ENCODE results near the gene MN1. TPM values are rescaled to one million over a fixed set of nuclear protein-coding genes. Genes with fewer than 3 reads are reported as not detected.
A peak's percentile ranks its signal among the peaks of the same experiment; 100 is the strongest.

MN1 gene
- polyA plus RNA-seq, 2 of the 4 experiments (the other 2 are of a cell fraction), result 0.59 to 2.4 TPM

GRCh38 chr22:27724157-27724556 lies 77.4 kb downstream of the MN1 start:
- no peaks in the 10 kb centered on the region for H3K9me3 ChIP-seq
- H3K27ac ChIP-seq, result no peak overlapping the region
- no peak overlapping the region for H3K4me3 ChIP-seq
- no peak overlapping the region for H3K4me2 ChIP-seq
- ATAC-seq (no peak), DNase-seq (ENCODE audit: low read depth in 1 of 2, low spot score in 1 of 2) (no peak), FAIRE-seq (no peak)
- ChIA-PET POLR2A (no interaction called here), CTCF (interaction anchor here (0.8 to 1.6 kb wide), 2 partner anchors 9 to 25 kb away, joined by 3 to 5 read pairs; no protein-coding TSS in a partner anchor)
- no peak for TF ChIP-seq CBX2 (IDR thresholded peaks at IDR 0.05; ENCODE audit: borderline replicate concordance, low read depth)
- no peak for TF ChIP-seq EHMT2 (IDR thresholded peaks at IDR 0.05; ENCODE audit: low read depth)
- no peak for TF ChIP-seq SMC3 (IDR thresholded peaks at IDR 0.05)
- TF ChIP-seq JUNB (IDR thresholded peaks at IDR 0.05), result no peak
- TF ChIP-seq CEBPB (IDR thresholded peaks at IDR 0.05), result no peak
- no peak for TF ChIP-seq NPAS2 (CRISPR knock-in tag; IDR thresholded peaks at IDR 0.05; ENCODE audit: borderline replicate concordance)
- H3K4me1 ChIP-seq, result peaks cover 34% of the 10 kb centered on the region
- 35% methylated on average over 1 of the region's 1 CpG for WGBS (ENCODE audit: missing lambda C conversion rate)

- no peak for FAIRE-seq
- WGBS (ENCODE audit: missing lambda C conversion rate), result 91% methylated on average over 2 of the region's 2 CpGs
- TF ChIP-seq BHLHE40 (IDR thresholded peaks at IDR 0.05; ENCODE audit: low read depth, low read length) (no peak), PBX3 (IDR thresholded peaks at IDR 0.05) (no peak), BCL3 (IDR thresholded peaks at IDR 0.05) (no peak), REST (IDR thresholded peaks at IDR 0.05) (no peak), HOXB13 (CRISPR knock-in tag; IDR thresholded peaks at IDR 0.05; ENCODE audit: low read depth) (no peak), MAZ (IDR thresholded peaks at IDR 0.05; ENCODE audit: borderline replicate concordance, low read depth, low read length) (no peak)
- no peak overlapping the region for H3K4me3 ChIP-seq
- no peak for ATAC-seq
- H3K4me2 ChIP-seq, result no peak overlapping the region
- no peak for DNase-seq (ENCODE audit: low read depth in 1 of 2, low spot score in 1 of 2)
- peaks cover 34% of the 10 kb centered on the region for H3K4me1 ChIP-seq
- no peak overlapping the region for H3K27ac ChIP-seq
- CTCF ChIA-PET, result interaction anchor here (1.1 to 1.6 kb wide), 3 partner anchors 8 to 55 kb away, joined by 3 to 5 read pairs (median 3); no protein-coding TSS in a partner anchor
- POLR2A ChIA-PET, result no interaction called here
- no peaks in the 10 kb centered on the region for H3K9me3 ChIP-seq
Observed at GRCh38 chr22:27723708-27724107, 77.8 kb downstream of the MN1 start.

- Histone ChIP-seq H3K9me3 (no peaks in the 10 kb centered on the region), H3K4me2 (no peak overlapping the region), H3K4me1 (peaks cover 36% of the 10 kb centered on the region), H3K27ac (no peak overlapping the region), H3K4me3 (no peak overlapping the region)
- ATAC-seq (no peak), FAIRE-seq (no peak), DNase-seq (ENCODE audit: low read depth in 1 of 2, low spot score in 1 of 2) (no peak)
- CTCF ChIA-PET, result interaction anchor here (1.1 to 1.6 kb wide), 3 partner anchors 9 to 56 kb away, joined by 3 to 5 read pairs (median 3); no protein-coding TSS in a partner anchor
- TF ChIP-seq CTCF (IDR thresholded peaks at IDR 0.05) (peak; percentile 24; the same call in 1 of the 3 replicates), CEBPB (IDR thresholded peaks at IDR 0.05) (no peak)
- POLR2A ChIA-PET, result no interaction called here
- WGBS (ENCODE audit: missing lambda C conversion rate), result 9% methylated on average over 1 of the region's 1 CpG
Observed at GRCh38 chr22:27723158-27723557, 78.4 kb downstream of the MN1 start.

Measured in A549 (cell line).